H4 (cell line): ENCODE data around the gene DNAJC7. TPM values are rescaled to one million over a fixed set of nuclear protein-coding genes. Genes with fewer than 3 reads are reported as not detected.
A peak's percentile ranks its signal among the peaks of the same experiment; 100 is the strongest.

ENCODE experiments used
- DNase-seq: peaks from one replicate; pipeline ENCODE4 v3.0.0-alpha.2; 2015; ENCODE audit warnings: low spot score
- total RNA-seq: library from RNA; depleted of rRNA; stranded (reverse); fragments of >200 nt; shearing (Covaris generic); gene quantifications from 2 replicates; pipeline ENCODE4 v1.2.3, GENCODE V29; 2014; rRNA removed

DNAJC7 gene
- 86.7 and 109 TPM in 2 replicates for total RNA-seq

GRCh38 chr17:42016941-42017865 is at the start of gene DNAJC7:
TSS of gene DNAJC7 (minus strand) at chr17:42017439. CDS start at chr17:42017416, 23 bp downstream.
- peak; percentile 86 for DNase-seq

- DNase-seq: no peak
Observed at GRCh38 chr17:42065201-42065600, 48.0 kb upstream of the DNAJC7 start.

- DNase-seq: no peak
Observed at GRCh38 chr17:42062681-42063080, 45.4 kb upstream of the DNAJC7 start.

- DNase-seq: no peak
Observed at GRCh38 chr17:42061646-42062487, 44.6 kb upstream of the DNAJC7 start.

- no peak for DNase-seq
Observed at GRCh38 chr17:42060231-42060630, 43.0 kb upstream of the DNAJC7 start.

- DNase-seq: no peak
Observed at GRCh38 chr17:42059815-42060214, 42.6 kb upstream of the DNAJC7 start.

- no peak for DNase-seq
Observed at GRCh38 chr17:42058063-42058462, 40.8 kb upstream of the DNAJC7 start.

- DNase-seq: no peak
Observed at GRCh38 chr17:42056635-42057034, 39.4 kb upstream of the DNAJC7 start.

- no peak for DNase-seq
Observed at GRCh38 chr17:42055496-42055895, 38.3 kb upstream of the DNAJC7 start.

- DNase-seq: no peak
Observed at GRCh38 chr17:42055027-42055426, 37.8 kb upstream of the DNAJC7 start.

GRCh38 chr17:42053731-42054500 is 36.7 kb upstream of the DNAJC7 start:
- no peak for DNase-seq

- DNase-seq: no peak
Observed at GRCh38 chr17:42052346-42052877, 35.2 kb upstream of the DNAJC7 start.

- DNase-seq: no peak
Observed at GRCh38 chr17:42051645-42052044, 34.4 kb upstream of the DNAJC7 start.

GRCh38 chr17:42051013-42051400 is 33.8 kb upstream of the DNAJC7 start:
- DNase-seq: no peak

- DNase-seq: no peak
Observed at GRCh38 chr17:42050393-42051012, 33.3 kb upstream of the DNAJC7 start, which contains the start of gene C17orf113. TSS of gene C17orf113 (minus strand) at chr17:42050601. CDS start at chr17:42043376, 7,225 bp downstream.

GRCh38 chr17:42049834-42050392 is 32.7 kb upstream of the DNAJC7 start:
- no peak for DNase-seq

- DNase-seq: no peak
Observed at GRCh38 chr17:42047343-42047742, 30.1 kb upstream of the DNAJC7 start.

- no peak for DNase-seq
Observed at GRCh38 chr17:42045719-42046118, 28.5 kb upstream of the DNAJC7 start.

GRCh38 chr17:42042598-42043319 is 25.5 kb upstream of the DNAJC7 start:
- DNase-seq: no peak

- no peak for DNase-seq
Observed at GRCh38 chr17:42041619-42042018, 24.4 kb upstream of the DNAJC7 start.
